Keratinocyte (primary cell): ENCODE results near the gene DEUP1. TPM values are rescaled to one million over a fixed set of nuclear protein-coding genes. Genes with fewer than 3 reads are reported as not detected.

Experiments
- DNase-seq: peaks from one replicate; pipeline ENCODE4 v3.0.0-alpha.2; 2011; ENCODE audit warnings: low read depth, missing footprints, low spot score
- FAIRE-seq: peaks from 2 replicates; lab custom pipeline; 2011; peaks lifted over from hg19 to GRCh38; lab: Jason Lieb, UNC
- H2AFZ ChIP-seq: 2 replicates; pipeline ENCODE4 v1.6.0; 2012; ENCODE audit warnings: low read length, control low read depth, inconsistent platforms; ENCODE audit not compliant: control insufficient read depth
- H3K27ac ChIP-seq: 2 replicates; pipeline ENCODE4 v1.5.1; 2011; ENCODE audit warnings: low read length; ENCODE audit not compliant: control insufficient read depth, insufficient read depth
- H3K27me3 ChIP-seq: 3 replicates; pipeline ENCODE4 v1.6.0; 2011; ENCODE audit warnings: low read length; ENCODE audit not compliant: control insufficient read depth, insufficient read depth; ENCODE audit errors: extremely low read depth
- H3K36me3 ChIP-seq, 2 experiments: 2 replicates in 1 of 2; 3 replicates in 1 of 2; pipeline ENCODE4 v1.5.1; 2011; ENCODE audit warnings: low read length in 2 of 2, mild to moderate bottlenecking in 1 of 2; ENCODE audit not compliant: control insufficient read depth in 2 of 2, insufficient read depth in 2 of 2; ENCODE audit errors: extremely low read depth in 1 of 2
- H3K4me1 ChIP-seq: 3 replicates; pipeline ENCODE4 v1.5.1; 2011; ENCODE audit warnings: low read length; ENCODE audit not compliant: control insufficient read depth, insufficient read depth; ENCODE audit errors: extremely low read depth
- H3K4me2 ChIP-seq: 3 replicates; pipeline ENCODE4 v1.6.0; 2011; ENCODE audit warnings: low read depth, low read length; ENCODE audit not compliant: control insufficient read depth, insufficient read depth; ENCODE audit errors: extremely low read depth
- H3K4me3 ChIP-seq, 3 experiments: fragments of 200-600 bp in 1 of 3; sonication (generic) in 1 of 3; 2 replicates in 2 of 3; 3 replicates in 1 of 3; pipeline ENCODE4 v1.5.1; 2011 to 2016; ENCODE audit warnings: low read length in 3 of 3, mild to moderate bottlenecking in 3 of 3, control low read depth in 2 of 3, inconsistent platforms in 1 of 3, low read depth in 1 of 3, mixed read lengths in 1 of 3, mixed run types in 1 of 3, moderate library complexity in 1 of 3; ENCODE audit not compliant: control insufficient read depth in 2 of 3, insufficient read depth in 2 of 3; ENCODE audit errors: extremely low read depth in 1 of 3
- H3K79me2 ChIP-seq: 2 replicates; pipeline ENCODE4 v1.6.0; 2012; ENCODE audit warnings: low read length; ENCODE audit not compliant: control insufficient read depth, insufficient read depth
- H3K9ac ChIP-seq: 3 replicates; pipeline ENCODE4 v1.6.0; 2011; ENCODE audit warnings: low read length; ENCODE audit not compliant: control insufficient read depth, insufficient read depth; ENCODE audit errors: extremely low read depth
- H3K9me1 ChIP-seq: 3 replicates; pipeline ENCODE4 v1.6.0; 2011; ENCODE audit warnings: low read length; ENCODE audit not compliant: control insufficient read depth, insufficient read depth; ENCODE audit errors: extremely low read depth
- H3K9me3 ChIP-seq: 2 replicates; pipeline ENCODE4 v1.5.1; 2012; ENCODE audit warnings: low read depth, low read length; ENCODE audit not compliant: control insufficient read depth
- H4K20me1 ChIP-seq: 3 replicates; pipeline ENCODE4 v1.6.0; 2011; ENCODE audit warnings: low read length; ENCODE audit not compliant: control insufficient read depth, insufficient read depth; ENCODE audit errors: extremely low read depth
- CTCF ChIP-seq, 3 experiments: IDR thresholded peaks in 1 of 3; conservative IDR thresholded peaks in 1 of 3; optimal IDR thresholded peaks in 1 of 3; 2 replicates in 2 of 3; 3 replicates in 1 of 3; pipeline versions ENCODE3 to v1.5.1; 2011; ENCODE audit warnings: low read length in 3 of 3, mild to moderate bottlenecking in 3 of 3, moderate library complexity in 2 of 3, control low read depth in 1 of 3, inconsistent platforms in 1 of 3; ENCODE audit not compliant: insufficient read depth in 2 of 3; ENCODE audit errors: extremely low read depth in 1 of 3
- EZH2 ChIP-seq: IDR thresholded peaks from one replicate; pipeline ENCODE4 v1.6.1; 2012; ENCODE audit warnings: inconsistent platforms, mild to moderate bottlenecking, low read length, moderate library complexity
- dilution Hi-C: fragments of 300-500 bp; cut with MboI; formaldehyde crosslinking; loops from one replicate; pipeline ENCODE4 v1.7.0; 2020; ENCODE audit warnings: low sequenced_read_pairs; ENCODE audit not compliant: extremely low pct_ligation_motif_present
- polyA plus RNA-seq, 5 experiments: library from polyadenylated mRNA; depleted of rRNA in 3 of 5; stranded (reverse) in 3 of 5; stranded (forward) in 1 of 5; unstranded in 1 of 5; fragments of >200 nt; gene quantifications; 1 replicate in 1 of 5; 2 replicates in 3 of 5; 3 replicates in 1 of 5; pipeline versions ENCODE4 v1.2.1 to v1.2.3, GENCODE V29; 2011 to 2012; ENCODE audit warnings: missing spikeins in 2 of 5, low read depth in 1 of 5, low replicate concordance in 1 of 5

Gene DEUP1
- polyA plus RNA-seq, 1 donor (not counting 4 experiments of a cell fraction or from before 2014, with no cell fraction given): 0.12 TPM

- no peaks in the 10 kb centered on the region for H3K9me3 ChIP-seq
- TF ChIP-seq EZH2 (no peak), CTCF (optimal IDR thresholded peaks at IDR 0.05 in 1 of 3, IDR thresholded peaks at IDR 0.05 in 1 of 3, conservative IDR thresholded peaks at IDR 0.05 in 1 of 3; ENCODE audit: extremely low read depth in 1 of 3, insufficient read depth in 2 of 3, low read length in 3 of 3) (no peak)
Observed at GRCh38 chr11:93350835-93351234, 20.3 kb downstream of the DEUP1 start.

GRCh38 chr11:93359396-93359795, 28.9 kb downstream of the DEUP1 start:
- no peak overlapping the region for H3K4me3 ChIP-seq
- H4K20me1 ChIP-seq: no peaks in the 10 kb centered on the region
- no peak for FAIRE-seq
- no peak for TF ChIP-seq EZH2
- no peak for TF ChIP-seq CTCF (optimal IDR thresholded peaks at IDR 0.05 in 1 of 3, IDR thresholded peaks at IDR 0.05 in 1 of 3, conservative IDR thresholded peaks at IDR 0.05 in 1 of 3; ENCODE audit: extremely low read depth in 1 of 3, insufficient read depth in 2 of 3, low read length in 3 of 3)
- H3K36me3 ChIP-seq: no peaks in the 10 kb centered on the region
- H3K9me1 ChIP-seq: no peaks in the 10 kb centered on the region
- H3K79me2 ChIP-seq: no peaks in the 10 kb centered on the region
- no peaks in the 10 kb centered on the region for H3K27me3 ChIP-seq
- H3K9me3 ChIP-seq: no peaks in the 10 kb centered on the region
- no peak overlapping the region for H3K4me2 ChIP-seq
- no peaks in the 10 kb centered on the region for H3K4me1 ChIP-seq
- no peak overlapping the region for H2AFZ ChIP-seq
- DNase-seq: no peak
- H3K27ac ChIP-seq: no peak overlapping the region
- H3K9ac ChIP-seq: no peak overlapping the region
- dilution Hi-C loops: no loop called here

More at GRCh38 chr11:93350835-93351234, 20.3 kb downstream of the DEUP1 start:
- H3K27ac ChIP-seq: no peak overlapping the region
- H3K4me2 ChIP-seq: no peak overlapping the region
- no peaks in the 10 kb centered on the region for H3K9me1 ChIP-seq
- dilution Hi-C loops: no loop called here
- FAIRE-seq: no peak
- no peaks in the 10 kb centered on the region for H3K27me3 ChIP-seq
- H3K4me1 ChIP-seq: no peaks in the 10 kb centered on the region
- H3K9ac ChIP-seq: no peak overlapping the region
- H3K4me3 ChIP-seq: no peak overlapping the region
- H3K36me3 ChIP-seq: no peaks in the 10 kb centered on the region
- H4K20me1 ChIP-seq: no peaks in the 10 kb centered on the region
- no peak for DNase-seq
- H3K79me2 ChIP-seq: no peaks in the 10 kb centered on the region
- H2AFZ ChIP-seq: no peak overlapping the region
